ENCODE results near the gene FAT3.

FAT3 gene

DNA sequence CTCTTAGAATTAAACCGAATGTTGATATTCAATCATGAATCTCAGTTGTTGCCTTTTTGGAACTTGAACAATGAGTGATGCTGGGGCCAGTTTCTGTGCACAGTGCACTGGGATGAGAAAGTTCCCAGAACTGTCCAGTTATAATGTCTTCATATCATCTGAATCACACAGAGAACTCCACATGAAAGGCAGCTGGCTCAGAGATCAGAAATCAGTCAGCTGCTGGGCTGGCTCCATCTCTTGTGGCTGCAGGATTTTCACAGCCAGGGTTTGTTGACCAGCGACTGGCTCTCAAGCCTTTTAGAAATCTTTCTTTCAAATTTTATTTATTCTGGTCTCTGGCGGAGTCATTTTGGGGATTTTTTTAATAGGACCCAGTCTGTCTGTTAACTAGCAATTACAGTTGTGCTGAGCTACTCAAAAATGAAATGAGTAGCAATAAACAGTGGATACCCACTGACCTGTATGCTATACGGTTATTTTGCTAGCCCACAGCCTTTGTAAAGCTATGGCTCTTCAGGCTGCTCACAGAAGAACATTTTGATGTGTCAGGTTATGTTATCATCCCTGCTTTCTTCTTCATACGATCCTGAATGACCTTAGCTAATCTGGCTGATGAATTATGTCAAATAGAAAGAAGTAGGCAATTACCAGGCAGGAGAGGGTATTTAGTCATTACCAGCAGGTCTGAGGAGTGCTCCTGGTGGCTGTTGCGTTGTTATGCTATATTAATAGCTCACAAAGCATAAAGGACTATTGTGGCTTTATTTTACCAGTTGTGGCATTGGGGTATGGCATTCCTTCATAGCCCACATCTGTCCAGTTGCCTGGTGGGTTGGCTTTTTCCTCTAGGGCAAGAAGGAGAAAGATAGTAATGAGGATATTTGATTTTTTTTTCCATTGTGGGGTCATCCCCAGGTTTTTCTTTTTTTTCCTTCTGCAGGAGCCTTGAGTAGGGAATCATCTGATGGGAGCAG lies 3.6 kb downstream of the FAT3 start:
- no peak for DNase-seq (ENCODE audit: low read depth in 2 of 2)

DNA sequence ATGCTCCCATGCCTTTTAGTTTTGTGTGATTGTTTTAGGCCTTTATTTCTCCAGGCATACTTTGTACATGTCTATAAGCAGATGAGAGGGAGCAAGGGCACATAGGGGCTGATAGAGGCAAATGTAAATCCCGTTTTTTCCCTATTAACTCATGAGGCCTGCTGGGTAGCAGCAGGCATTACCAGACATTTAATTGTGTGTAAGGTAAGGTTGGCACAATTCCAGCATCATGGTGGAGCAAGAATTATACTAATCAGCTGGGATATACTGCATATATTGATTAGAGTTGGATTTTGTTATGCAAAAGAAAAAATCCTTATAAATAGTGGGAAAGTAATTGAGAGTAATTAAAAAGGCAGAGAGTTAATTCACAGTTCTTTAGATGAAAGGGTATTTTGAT lies 12.2 kb downstream of the FAT3 start:
- DNase-seq (ENCODE audit: low read depth in 2 of 2) = no peak

DNA sequence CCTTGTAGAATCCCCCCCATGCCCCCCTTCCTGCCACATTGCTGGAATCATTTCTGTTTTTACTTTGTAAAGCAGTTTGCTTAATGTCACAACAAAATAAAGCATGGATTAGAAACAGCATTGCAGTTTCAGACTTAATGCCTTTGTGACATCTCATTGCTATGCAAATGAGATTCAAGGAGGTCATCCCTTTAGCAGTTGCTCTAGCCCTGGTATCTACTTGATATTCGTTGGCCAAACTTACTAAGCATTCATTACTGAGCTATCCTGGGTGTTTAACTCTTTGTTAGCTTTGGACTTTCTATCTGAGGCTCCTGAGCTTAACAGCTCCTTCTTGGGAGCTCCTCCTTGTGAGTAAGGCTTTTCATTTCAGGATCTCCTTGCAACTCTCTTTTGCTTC lies 16.3 kb downstream of the FAT3 start:
- DNase-seq (ENCODE audit: low read depth in 2 of 2) = no peak

DNA sequence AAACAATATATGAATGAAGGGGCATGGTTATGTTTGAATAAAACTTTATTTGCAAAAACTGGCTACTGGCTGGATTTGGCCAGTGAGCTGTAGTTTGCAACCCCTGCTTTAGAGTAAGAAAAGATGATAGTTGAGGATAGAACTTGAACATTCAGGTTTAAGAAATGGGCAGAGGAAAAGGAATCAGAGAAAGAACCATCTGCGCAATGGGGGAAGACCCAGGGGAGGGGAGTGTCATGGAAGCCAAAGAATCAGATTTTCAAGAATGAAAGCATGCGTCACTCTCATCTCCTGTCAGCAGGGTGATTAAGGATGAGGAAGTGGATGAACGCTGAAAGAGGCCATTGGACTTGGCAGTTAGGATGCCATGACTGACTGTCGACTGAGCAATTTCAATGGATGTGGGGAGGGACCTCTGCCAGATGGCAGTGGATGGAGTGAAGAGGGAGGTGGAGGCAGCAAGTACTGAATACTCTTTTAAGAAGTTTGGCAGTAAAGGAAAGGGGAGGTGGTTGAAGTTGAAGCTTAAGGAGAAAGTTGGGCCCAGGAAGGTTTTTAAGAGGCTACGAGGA lies 21.2 kb downstream of the FAT3 start:
- no peak for DNase-seq (ENCODE audit: low read depth in 2 of 2)

DNA sequence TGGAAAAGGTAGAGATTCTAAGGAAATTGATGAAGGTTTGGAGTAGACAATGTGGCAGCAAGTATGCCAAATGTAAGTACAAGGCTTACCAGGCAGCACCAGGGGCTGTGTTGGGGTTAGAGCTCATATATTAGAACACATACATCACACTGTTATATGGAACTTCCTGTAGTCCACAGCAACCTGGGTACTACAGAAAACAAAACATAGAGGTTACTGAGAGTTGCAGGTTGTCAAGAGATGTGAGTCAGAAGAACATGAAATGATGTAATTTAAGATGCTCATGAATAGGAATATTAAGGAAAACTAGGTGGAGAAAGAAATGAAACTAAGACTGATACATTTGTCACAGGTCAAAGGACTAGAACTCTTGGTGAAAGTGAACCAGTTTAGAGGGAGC lies 22.0 kb downstream of the FAT3 start:
- DNase-seq (ENCODE audit: low read depth in 2 of 2) = no peak

DNA sequence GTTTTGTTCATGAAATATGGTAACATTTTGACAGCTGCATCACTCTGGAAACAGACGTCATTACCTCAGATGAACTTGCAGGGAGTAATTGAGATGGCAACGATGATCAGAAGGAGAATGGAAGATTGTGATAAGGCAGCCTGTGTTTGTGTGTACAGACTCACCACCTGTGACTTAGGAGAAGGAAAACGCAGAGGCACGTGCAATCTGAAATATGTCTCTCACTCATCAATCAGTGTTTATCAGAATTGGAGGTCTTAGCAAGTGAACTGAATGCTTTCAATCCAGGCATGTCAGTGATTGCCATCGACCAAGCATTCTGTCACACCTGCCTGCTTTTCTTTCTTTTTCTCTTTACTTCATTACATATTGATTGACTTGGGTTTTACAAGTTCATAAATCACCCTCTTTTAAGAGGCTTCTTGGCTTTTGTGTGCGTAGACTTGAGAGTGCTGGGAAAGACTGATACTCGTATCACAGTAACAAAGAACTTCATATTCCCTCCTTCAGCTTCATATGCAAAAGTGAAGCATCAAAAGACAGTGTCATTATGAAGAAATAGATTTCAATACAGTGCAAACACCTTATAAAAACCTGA lies 24.6 kb downstream of the FAT3 start:
- no peak for DNase-seq (ENCODE audit: low read depth in 2 of 2)

DNA sequence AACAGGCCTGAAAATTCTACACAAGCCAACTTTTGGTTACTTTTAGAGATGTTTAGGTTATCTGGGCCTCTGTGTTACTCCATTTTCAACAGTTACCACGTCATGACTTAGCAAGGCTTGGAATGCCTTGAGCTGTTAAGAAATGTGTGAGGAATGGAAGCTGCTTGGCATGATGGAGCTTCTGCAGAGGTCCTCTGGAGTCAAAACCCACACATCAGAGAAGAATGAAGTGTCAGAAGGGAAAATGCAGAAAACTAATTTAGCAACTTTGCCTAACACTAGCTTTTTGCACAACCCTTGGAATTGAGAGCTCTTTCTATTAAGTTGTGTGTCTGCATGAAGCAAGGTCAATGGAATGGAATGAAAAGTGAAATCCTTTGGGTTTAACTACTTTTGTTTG lies 27.4 kb downstream of the FAT3 start:
- DNase-seq (ENCODE audit: low read depth in 2 of 2) = no peak

DNA sequence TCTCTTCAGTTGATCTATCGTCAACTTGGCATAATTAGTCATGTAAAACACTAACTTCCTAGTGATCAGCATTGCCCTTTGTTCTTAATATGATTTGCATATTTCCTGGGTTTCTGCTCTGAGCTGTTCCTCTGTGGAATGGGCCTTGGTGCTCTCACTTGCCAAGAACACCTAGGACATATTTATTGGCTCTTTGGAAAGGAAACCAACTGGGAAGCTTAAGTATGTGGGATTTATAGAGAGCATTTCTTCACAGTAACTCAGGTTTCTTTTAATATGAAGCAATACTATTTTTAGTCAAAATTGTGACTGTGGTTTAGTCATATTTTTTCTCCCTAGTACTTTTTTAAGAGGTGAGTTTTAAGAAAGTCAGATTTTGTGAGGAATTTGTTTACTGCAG lies 28.8 kb downstream of the FAT3 start:
- no peak for DNase-seq (ENCODE audit: low read depth in 2 of 2)

DNA sequence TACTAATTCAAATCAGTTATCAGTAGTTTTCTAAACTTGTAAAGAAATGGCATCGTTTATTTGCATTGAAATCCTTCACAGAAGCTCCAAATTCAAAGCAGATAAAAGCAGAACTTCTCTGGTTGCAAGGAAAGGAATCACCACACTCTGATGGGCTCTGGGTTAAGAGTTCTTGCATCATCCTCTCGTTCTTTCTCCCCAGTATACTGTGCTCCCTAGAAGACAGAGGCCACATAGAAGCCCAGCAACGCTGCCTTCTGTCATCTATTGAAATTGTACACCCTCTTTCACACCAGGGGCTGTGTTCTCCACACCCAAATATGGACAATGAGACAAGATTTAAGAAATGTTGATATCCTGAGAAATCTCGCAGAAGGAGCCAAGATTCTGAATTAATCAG lies 29.3 kb downstream of the FAT3 start:
- DNase-seq (ENCODE audit: low read depth in 2 of 2) = no peak

DNA sequence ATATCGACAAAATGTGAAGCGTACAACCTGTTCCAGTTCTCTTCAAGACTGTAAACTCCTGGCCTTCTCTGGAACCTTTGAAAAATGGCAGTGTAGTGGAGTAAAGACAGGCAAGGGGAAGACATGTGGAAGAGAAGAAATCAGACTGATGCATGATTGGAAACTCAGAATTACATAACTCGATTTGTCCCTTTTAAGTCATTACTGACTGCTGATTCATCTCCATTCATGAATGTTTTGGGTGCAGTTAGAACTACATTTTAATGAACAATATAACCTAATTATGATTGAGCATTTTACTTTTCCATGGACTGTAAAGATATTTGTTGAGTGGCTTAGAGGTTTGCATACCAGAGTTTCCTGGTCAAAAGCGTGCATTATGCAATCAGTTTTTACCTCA lies 32.9 kb downstream of the FAT3 start:
- no peak for DNase-seq (ENCODE audit: low read depth in 2 of 2)

DNA sequence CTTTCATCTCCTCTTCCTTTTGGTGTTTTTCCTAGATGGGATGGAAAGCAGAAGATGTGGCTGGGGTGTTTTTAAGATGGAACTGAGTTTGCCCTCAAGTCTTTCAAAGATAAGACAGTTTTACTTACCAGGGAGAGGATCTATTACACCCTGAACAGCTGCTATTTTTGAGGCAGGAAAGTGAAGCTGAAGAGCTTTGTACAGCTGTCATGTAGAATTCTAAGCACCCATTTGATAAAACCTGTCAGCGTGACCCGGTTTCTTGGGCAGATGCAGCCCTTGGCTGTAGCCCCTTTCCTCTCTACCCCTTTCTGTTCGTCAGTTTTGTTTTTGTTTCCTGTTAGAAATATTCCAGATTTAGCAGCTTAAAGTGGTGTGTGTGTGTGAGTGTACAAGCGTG lies 35.2 kb downstream of the FAT3 start:
- DNase-seq (ENCODE audit: low read depth in 2 of 2) = no peak

DNA sequence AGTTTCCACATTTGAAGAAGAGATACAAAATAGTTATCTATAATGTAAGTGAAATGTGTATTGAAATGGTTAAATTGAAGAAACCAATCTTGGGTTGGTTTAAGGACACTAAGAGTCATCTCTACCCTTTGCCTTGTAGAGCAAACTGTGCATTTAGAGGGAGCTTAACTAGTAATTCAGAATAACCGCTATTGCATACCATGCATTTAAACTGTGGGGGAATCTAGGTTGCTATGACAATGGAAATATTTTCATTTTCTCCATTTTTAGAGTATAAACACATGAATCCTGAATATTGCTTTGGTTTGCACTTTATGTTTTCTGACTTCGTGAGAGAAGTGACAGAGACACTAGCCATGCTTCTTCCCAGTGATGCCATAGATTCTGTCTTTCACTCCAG lies 39.7 kb downstream of the FAT3 start:
- no peak for DNase-seq (ENCODE audit: low read depth in 2 of 2)

DNA sequence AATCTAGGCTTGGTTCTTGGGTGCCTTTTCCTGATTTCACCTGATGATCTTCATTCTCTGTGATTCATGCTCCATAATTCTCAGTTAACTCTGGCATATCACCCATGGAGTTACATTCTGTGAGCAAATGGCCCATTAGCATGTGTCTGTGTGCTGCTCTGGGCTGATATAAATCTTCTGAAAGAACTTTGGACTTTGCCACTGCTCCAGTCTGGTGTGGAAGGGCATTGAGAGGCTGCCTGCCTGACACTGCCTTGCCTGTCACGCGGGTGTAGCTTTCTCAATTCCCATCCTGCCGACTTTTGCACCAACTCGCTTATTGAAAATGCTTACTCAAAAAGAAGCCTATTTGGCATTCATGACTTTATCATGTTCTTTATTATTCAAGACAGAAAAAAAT lies 42.2 kb downstream of the FAT3 start:
- no peak for DNase-seq (ENCODE audit: low read depth in 2 of 2)

DNA sequence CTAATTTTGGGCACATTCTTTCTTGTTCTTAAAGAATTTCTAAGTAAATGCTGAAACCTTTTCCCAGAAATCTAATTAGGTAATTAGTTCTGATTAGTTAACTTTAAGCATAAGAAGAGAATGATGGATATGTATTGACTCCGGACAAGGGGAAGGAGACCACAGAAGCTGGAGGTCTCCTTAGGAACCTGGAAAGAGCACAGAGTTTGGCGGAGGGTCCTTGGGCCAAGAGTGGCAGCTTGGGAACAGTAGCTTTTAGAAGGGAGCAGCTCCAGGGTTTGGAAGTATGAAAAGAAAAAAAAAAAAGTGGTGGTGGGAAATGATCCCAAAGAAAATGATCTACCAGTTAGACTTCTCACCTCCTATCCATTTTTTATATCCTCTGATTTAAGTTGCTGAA lies 42.7 kb downstream of the FAT3 start:
- DNase-seq (ENCODE audit: low read depth in 2 of 2) = no peak

DNA sequence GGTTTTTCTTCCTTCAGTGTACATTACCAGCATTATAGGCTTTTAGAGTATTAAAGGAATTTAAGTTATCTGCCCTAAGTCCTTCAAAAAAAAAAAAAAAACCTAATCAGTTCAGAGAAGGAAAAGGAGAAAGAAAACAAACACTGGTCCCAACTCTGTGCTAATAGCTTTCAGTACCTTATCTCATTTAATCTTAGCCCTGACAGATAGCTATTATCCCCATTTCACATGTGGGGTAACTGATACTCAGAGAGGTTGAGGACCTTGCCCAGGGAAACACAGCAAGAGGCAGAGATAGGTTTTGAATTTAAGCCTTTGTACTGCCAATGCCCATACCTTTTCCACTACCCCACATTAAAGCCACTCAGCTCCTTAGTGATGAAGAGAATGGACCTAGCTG lies 43.4 kb downstream of the FAT3 start:
- DNase-seq (ENCODE audit: low read depth in 2 of 2) = no peak

DNA sequence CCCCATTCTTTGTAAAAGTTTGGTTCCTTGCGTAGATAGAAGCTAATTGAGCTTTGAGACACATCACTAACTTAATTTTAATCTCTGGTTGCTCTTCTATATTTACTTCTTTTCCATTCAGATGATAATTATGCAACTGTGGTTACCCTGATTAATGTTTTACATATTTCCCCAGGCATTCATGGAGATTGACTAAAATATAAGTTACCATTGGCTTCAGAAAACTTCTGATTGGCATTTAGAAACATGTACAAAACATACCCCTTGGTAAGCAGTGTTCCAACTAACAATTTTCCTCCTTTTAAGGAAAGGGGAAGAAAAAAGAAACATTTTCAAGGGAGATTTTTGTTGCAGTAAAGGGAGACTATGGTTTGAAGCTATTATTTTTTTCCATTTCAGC lies 43.9 kb downstream of the FAT3 start:
- no peak for DNase-seq (ENCODE audit: low read depth in 2 of 2)

DNA sequence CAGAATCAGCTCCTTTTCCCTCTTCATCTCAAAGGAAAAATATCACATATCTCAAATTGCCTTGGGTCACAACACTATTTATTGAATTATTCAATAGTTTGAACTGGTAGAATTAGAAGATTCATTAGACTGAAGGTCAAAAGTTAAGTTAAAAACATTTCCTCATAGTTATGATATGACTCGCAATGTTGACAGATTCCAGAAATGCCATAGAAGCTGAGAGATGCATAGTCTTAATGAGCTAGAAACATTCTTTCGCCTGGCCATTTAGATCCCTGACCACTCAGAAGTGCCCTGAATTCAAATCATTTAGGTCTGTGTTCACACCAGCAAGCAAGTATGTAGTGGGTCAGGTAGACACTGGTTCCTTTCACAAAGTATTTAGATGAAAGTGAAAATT lies 44.4 kb downstream of the FAT3 start:
- no peak for DNase-seq (ENCODE audit: low read depth in 2 of 2)

DNA sequence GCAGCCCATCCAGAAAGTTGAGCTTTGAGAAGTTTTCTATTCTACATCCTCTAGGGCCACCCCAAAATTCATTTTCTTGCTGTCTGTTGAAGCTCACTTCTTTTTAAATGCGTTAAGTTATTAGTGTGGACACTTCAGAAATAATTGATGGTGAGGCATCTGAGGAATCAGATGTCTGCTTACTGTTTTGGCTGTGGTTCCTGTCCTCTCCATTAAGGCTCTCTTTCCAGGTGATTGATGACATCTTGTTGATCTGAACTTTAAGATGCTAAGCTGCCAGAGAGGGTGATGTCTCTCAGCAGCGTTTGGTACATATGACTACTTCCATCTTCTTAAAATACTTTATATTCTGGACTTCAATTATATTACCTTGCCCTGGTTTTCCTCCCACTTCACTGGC lies 45.2 kb downstream of the FAT3 start:
- no peak for DNase-seq (ENCODE audit: low read depth in 2 of 2)

DNA sequence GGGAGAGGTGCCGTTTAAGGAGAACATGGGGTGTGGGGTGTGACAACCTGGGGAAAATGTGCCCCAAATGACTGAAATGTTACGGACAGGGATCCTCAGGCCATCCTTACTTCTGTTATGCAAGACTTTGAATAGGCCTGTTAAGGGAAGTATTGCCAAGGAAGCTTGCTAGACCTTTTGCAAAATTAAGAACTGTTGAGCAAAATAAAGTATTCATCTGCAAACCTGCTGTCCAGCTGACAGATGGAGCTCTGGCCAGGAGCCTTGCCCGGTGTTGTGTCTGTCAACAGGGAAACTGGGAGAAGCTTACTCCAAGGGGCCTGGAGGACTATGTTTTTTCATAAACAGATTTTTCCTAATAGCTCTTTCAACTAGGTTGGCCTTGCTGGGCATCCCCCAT lies 48.0 kb downstream of the FAT3 start:
- no peak for DNase-seq (ENCODE audit: low read depth in 2 of 2)

Data from stimulated activated CD4-positive, alpha-beta T cell treated with anti-CD3 and anti-CD28 coated beads, Interleukin-1b, Interleukin-23, amount 100 ng/mL, for 4 hours (primary cell).